ENCODE data around the gene RBM4B.
A peak's percentile ranks its signal among the peaks of the same experiment; 100 is the strongest.

Gene RBM4B

DNA sequence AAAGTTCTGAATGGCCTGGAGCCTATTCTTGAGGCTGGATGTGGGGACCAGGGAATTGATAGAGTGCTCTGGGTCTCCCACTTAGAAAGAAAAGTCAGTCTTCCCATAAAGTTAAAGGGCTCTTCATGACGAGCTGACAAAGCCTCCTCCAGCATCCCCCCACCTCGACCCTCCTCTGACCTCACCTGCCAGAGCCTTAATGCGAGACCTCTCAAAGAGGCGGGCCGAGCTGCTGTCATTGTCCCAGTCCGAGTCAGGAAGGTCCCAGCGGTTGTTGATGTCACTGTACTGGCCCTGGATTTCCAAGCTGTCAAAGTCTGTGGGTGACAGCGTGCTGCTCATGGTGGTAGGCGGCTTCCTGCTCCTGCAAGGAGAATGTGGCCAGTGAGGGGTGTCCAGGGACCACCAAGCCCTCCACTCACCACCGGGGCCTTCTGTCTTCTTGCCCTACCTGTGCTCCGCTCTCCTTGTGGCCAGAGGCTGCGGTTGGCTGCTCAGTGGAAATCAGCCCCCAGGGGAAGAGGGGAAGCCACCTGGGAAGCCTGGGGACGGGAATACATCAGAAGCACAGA, 43.3 kb upstream of the RBM4B start:
- no peak for DNase-seq (ENCODE audit: low read depth)
- H3K4me3 ChIP-seq (ENCODE audit: low read length) = no peak overlapping the region
- TF ChIP-seq, protein P1, sequence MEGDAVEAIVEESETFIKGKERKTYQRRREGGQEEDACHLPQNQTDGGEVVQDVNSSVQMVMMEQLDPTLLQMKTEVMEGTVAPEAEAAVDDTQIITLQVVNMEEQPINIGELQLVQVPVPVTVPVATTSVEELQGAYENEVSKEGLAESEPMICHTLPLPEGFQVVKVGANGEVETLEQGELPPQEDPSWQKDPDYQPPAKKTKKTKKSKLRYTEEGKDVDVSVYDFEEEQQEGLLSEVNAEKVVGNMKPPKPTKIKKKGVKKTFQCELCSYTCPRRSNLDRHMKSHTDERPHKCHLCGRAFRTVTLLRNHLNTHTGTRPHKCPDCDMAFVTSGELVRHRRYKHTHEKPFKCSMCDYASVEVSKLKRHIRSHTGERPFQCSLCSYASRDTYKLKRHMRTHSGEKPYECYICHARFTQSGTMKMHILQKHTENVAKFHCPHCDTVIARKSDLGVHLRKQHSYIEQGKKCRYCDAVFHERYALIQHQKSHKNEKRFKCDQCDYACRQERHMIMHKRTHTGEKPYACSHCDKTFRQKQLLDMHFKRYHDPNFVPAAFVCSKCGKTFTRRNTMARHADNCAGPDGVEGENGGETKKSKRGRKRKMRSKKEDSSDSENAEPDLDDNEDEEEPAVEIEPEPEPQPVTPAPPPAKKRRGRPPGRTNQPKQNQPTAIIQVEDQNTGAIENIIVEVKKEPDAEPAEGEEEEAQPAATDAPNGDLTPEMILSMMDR (conservative IDR thresholded peaks at IDR 0.05; ENCODE audit: low read length) = no peak

DNA sequence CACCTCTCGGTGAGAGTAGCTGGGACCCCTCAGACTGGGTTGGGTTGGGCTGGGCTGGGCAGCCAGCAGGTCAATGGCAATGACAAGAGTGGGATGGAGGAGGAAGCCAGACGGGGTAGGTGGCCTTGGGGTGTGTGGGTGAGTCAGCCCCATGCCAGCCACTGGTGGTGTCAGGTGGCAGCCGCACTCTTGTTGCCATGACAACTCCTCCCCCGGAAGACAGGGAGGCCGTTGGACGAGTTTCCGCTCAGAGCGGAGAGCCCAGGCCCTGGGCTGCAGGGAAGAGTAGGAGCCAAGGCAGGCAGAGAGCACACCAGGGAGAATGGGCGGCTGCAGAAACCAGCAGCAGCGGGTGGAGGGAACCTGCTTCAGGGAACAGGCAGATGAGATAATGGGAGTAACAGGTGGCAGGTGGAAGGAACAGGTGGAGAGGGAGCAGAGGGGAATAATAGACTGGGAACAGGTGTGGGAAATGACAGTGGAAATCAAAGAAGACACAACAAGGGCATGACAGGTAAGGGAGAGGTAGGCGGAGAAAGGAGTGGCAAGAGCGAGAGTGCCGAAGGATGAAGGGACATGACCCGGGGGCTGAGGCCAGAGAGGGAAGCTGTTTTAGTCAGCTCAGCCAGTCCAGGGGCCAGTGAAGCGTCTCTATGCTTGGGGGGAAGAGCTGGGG, 42.7 kb upstream of the RBM4B start:
- TF ChIP-seq, protein P1 (conservative IDR thresholded peaks at IDR 0.05; ENCODE audit: low read length) = no peak
- peak; percentile 6 for DNase-seq (ENCODE audit: low read depth)
- no peak overlapping the region for H3K4me3 ChIP-seq (ENCODE audit: low read length)

DNA sequence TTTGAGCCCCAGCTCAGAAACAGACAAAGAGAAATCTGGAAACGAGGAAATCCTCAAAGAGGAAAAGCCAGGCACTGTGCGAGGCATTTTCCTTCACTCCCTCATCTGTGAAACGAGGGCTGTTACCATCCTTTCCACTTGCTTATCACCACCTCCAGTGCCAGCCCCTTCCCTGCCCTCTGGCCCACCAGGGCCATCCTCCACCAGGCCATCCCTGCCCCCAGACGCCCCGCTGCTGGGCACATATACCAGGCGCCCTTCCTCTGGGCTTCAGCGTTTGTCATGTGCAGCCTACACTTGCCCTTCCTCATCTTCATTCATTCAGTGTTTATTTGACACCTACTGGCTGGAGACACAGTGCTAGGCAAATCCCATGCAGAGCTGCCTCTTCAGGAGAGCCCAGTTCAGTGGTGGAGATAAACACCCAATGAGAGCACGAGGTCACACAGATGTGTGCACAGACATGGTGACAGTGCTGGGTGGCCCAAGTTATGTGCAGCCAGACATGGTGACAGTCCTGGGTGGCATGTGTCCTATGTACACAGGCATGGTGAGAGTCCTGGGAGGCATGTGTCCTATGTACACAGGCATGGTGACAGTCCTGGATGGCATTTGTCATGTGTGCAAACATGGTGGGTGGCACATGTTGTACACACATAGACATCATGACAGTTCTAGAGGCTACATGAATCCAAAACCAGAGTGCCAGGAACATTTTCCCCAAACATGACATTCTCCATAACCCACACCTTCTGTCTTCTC, 41.6 kb upstream of the RBM4B start:
- TF ChIP-seq, protein P1 (conservative IDR thresholded peaks at IDR 0.05; ENCODE audit: low read length) = no peak
- no peak for DNase-seq (ENCODE audit: low read depth)
- H3K4me3 ChIP-seq (ENCODE audit: low read length) = no peak overlapping the region

DNA sequence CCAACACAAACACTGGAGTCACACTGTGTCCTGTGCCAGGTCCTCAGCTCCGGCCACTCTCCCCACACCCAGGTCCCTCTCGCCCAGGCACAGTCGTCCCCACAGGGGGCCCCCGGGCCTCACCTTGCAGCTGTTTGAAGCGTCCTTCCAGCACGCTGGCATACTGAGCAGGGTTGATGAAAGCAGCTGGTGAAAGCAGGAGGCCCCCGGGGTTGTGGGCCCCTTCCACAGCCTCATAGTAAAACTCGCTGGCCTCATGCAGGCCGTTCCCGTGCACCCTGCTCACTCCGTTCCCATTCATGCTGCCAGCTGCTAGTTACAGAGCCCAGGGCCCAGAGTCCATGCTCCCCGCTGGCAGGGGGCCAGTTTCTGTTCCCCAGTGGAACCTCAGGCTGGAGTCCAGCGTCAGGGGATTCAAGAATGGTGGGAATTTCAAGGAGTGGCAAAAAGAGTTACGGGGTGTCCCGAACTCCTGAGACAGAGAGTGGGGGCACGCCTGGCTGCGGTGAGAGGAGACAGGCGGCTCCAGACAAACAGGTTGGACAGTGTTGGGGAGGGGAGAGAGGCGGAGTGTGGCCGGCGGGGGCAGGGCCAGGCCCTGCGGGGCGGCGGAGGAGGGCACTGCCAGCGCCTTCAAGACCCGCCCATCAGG, 40.8 kb upstream of the RBM4B start:
- DNase-seq (ENCODE audit: low read depth) = no peak
- TF ChIP-seq, protein P1 (conservative IDR thresholded peaks at IDR 0.05; ENCODE audit: low read length) = no peak
- no peak overlapping the region for H3K4me3 ChIP-seq (ENCODE audit: low read length)

DNA sequence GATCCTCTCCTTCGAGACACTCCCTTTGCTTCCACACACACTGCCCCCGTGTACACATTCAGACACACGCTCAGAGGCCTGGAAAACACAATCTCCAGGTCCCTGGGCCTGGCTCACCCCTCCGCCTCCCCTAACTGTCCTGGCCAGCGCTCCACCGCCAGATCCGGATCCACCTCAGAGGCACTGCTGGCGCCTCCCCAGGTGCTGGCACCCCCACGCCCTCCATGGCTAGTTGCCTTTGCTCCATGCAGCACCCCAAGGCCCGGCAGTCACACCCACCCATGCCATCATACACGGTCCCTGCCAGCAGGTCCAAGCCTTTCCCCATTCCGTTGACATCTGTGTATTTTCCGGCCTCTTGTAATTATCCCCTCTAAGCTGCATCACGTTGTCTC, 40.2 kb upstream of the RBM4B start:
- H3K4me3 ChIP-seq (ENCODE audit: low read length) = no peak overlapping the region
- no peak for DNase-seq (ENCODE audit: low read depth)
- TF ChIP-seq, protein P1 (conservative IDR thresholded peaks at IDR 0.05; ENCODE audit: low read length) = no peak

DNA sequence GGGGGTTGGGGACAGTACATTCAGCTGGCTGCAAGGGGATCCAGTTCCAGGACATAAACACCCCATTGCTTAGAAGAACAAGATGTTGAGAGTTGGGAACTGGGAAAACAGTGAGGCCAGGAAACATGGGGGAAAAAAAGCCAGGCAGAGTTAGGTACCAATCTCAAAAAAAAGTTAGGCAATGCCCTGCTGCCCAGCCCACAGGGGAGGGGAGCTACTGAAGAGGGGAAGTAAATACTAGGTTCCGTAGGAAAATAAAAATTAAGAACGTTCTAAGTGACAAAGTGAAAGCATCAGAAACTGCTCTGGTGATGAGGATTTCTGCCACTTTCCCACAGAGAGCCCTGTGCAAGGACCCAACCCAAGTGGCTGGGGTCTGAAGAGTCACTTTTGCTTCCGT, 39.3 kb upstream of the RBM4B start:
- no peak for DNase-seq (ENCODE audit: low read depth)
- TF ChIP-seq, protein P1 (conservative IDR thresholded peaks at IDR 0.05; ENCODE audit: low read length) = no peak
- H3K4me3 ChIP-seq (ENCODE audit: low read length) = no peak overlapping the region

All from AG10803 (cell line).